ENCODE measurements around the gene THRAP3. TPM values are rescaled to one million over a fixed set of nuclear protein-coding genes. Genes with fewer than 3 reads are reported as not detected.

THRAP3 gene
- total RNA-seq, 4 donors from 2014 or later: 90.3 to 116 (median 104) TPM

GRCh38 chr1:36253161-36253862, 29.1 kb downstream of the THRAP3 start:
- Histone ChIP-seq H3K4me3 (no peak overlapping the region), H3K9me3 (no peaks in the 10 kb centered on the region), H3K4me1 (peaks cover 58 to 98% (median 94%) of the 10 kb centered on the region in 4 donors), H3K36me3 (peaks cover 0 to 12% (median 0%) of the 10 kb centered on the region in 4 donors), H3K27me3 (no peaks in the 10 kb centered on the region), H3K27ac (replicated peaks in 1 of 4) (peak overlapping the region in 2 of 4 donors; percentile 12 to 39)
- DNase-seq (ENCODE audit: extremely low spot score): no peak
- intact Hi-C loops (cut with DNase I): no loop called here
- 50% methylated on average over 5 of the region's 5 CpGs for WGBS
- no peak for TF ChIP-seq CTCF (IDR thresholded peaks at IDR 0.05)
- TF ChIP-seq EP300 (IDR thresholded peaks at IDR 0.05): no peak
- no peak for TF ChIP-seq POLR2AphosphoS5 (IDR thresholded peaks at IDR 0.05)
- no peak for TF ChIP-seq POLR2A (IDR thresholded peaks at IDR 0.05; ENCODE audit: low read depth)

- intact Hi-C loops (cut with DNase I): no loop called here
- TF ChIP-seq POLR2AphosphoS5 (IDR thresholded peaks at IDR 0.05) (no peak), CTCF (IDR thresholded peaks at IDR 0.05) (no peak), POLR2A (IDR thresholded peaks at IDR 0.05; ENCODE audit: low read depth) (no peak), EP300 (IDR thresholded peaks at IDR 0.05) (no peak)
- H3K9me3 ChIP-seq: no peaks in the 10 kb centered on the region
- no peaks in the 10 kb centered on the region for H3K27me3 ChIP-seq
- no peak for DNase-seq (ENCODE audit: extremely low spot score)
- no peak overlapping the region for H3K27ac ChIP-seq (replicated peaks in 1 of 4)
- 74% methylated on average over 15 of the region's 15 CpGs for WGBS
- H3K36me3 ChIP-seq: peaks cover 16 to 41% (median 24%) of the 10 kb centered on the region in 4 donors
- peaks cover 48 to 80% (median 74%) of the 10 kb centered on the region in 4 donors for H3K4me1 ChIP-seq
- H3K4me3 ChIP-seq: no peak overlapping the region
These were observed 32.5 kb downstream of the THRAP3 start for GRCh38 chr1:36256558-36257374.

GRCh38 chr1:36257375-36257767, 33.1 kb downstream of the THRAP3 start:
- peaks cover 42 to 80% (median 68%) of the 10 kb centered on the region in 4 donors for H3K4me1 ChIP-seq
- H3K4me3 ChIP-seq: no peak overlapping the region
- DNase-seq (ENCODE audit: extremely low spot score): no peak
- WGBS: 97% methylated on average over 2 of the region's 2 CpGs
- H3K36me3 ChIP-seq: peaks cover 16 to 41% (median 25%) of the 10 kb centered on the region in 4 donors
- H3K9me3 ChIP-seq: no peaks in the 10 kb centered on the region
- no peak overlapping the region for H3K27ac ChIP-seq (replicated peaks in 1 of 4)
- no peak for TF ChIP-seq POLR2AphosphoS5 (IDR thresholded peaks at IDR 0.05)
- no peak for TF ChIP-seq POLR2A (IDR thresholded peaks at IDR 0.05; ENCODE audit: low read depth)
- no peak for TF ChIP-seq CTCF (IDR thresholded peaks at IDR 0.05)
- TF ChIP-seq EP300 (IDR thresholded peaks at IDR 0.05): no peak
- H3K27me3 ChIP-seq: no peaks in the 10 kb centered on the region
- intact Hi-C loops (cut with DNase I): no loop called here

- intact Hi-C loops (cut with DNase I): no loop called here
- WGBS: 81% methylated on average over 1 of the region's 1 CpG
- Histone ChIP-seq H3K4me3 (no peak overlapping the region), H3K36me3 (peaks cover 16 to 43% (median 25%) of the 10 kb centered on the region in 4 donors), H3K27me3 (no peaks in the 10 kb centered on the region), H3K9me3 (no peaks in the 10 kb centered on the region), H3K4me1 (peaks cover 36 to 80% (median 60%) of the 10 kb centered on the region in 4 donors), H3K27ac (replicated peaks in 1 of 4) (no peak overlapping the region)
- DNase-seq (ENCODE audit: extremely low spot score): no peak
- TF ChIP-seq EP300 (IDR thresholded peaks at IDR 0.05) (no peak), CTCF (IDR thresholded peaks at IDR 0.05) (no peak), POLR2AphosphoS5 (IDR thresholded peaks at IDR 0.05) (no peak), POLR2A (IDR thresholded peaks at IDR 0.05; ENCODE audit: low read depth) (no peak)
These were observed 34.7 kb downstream of the THRAP3 start for GRCh38 chr1:36258960-36259344.

Data from esophagus muscularis mucosa (tissue), 4 donors.